ENCODE data around the gene SMR3B.

GRCh38 chr4:70382691-70383181 lies at the start of gene SMR3B:
- TF ChIP-seq CREB5 (CRISPR knock-in tag; IDR thresholded peaks at IDR 0.05; ENCODE audit: low read depth) (no peak), RARB (CRISPR knock-in tag; IDR thresholded peaks at IDR 0.05) (no peak), ZNF70 (CRISPR knock-in tag; IDR thresholded peaks at IDR 0.05) (no peak), ZC3H10 (CRISPR knock-in tag; IDR thresholded peaks at IDR 0.05) (no peak), GLIS3 (CRISPR knock-in tag; IDR thresholded peaks at IDR 0.05) (no peak), OSR1 (CRISPR knock-in tag; IDR thresholded peaks at IDR 0.05) (no peak), ZFP30 (CRISPR knock-in tag; IDR thresholded peaks at IDR 0.05) (no peak), ZFP3 (CRISPR knock-in tag; IDR thresholded peaks at IDR 0.05) (no peak)
- TF ChIP-seq, protein P1, sequence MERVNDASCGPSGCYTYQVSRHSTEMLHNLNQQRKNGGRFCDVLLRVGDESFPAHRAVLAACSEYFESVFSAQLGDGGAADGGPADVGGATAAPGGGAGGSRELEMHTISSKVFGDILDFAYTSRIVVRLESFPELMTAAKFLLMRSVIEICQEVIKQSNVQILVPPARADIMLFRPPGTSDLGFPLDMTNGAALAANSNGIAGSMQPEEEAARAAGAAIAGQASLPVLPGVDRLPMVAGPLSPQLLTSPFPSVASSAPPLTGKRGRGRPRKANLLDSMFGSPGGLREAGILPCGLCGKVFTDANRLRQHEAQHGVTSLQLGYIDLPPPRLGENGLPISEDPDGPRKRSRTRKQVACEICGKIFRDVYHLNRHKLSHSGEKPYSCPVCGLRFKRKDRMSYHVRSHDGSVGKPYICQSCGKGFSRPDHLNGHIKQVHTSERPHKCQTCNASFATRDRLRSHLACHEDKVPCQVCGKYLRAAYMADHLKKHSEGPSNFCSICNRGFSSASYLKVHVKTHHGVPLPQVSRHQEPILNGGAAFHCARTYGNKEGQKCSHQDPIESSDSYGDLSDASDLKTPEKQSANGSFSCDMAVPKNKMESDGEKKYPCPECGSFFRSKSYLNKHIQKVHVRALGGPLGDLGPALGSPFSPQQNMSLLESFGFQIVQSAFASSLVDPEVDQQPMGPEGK (CRISPR knock-in tag; IDR thresholded peaks at IDR 0.05; ENCODE audit: borderline replicate concordance): no peak
- TF ChIP-seq, protein P2, sequence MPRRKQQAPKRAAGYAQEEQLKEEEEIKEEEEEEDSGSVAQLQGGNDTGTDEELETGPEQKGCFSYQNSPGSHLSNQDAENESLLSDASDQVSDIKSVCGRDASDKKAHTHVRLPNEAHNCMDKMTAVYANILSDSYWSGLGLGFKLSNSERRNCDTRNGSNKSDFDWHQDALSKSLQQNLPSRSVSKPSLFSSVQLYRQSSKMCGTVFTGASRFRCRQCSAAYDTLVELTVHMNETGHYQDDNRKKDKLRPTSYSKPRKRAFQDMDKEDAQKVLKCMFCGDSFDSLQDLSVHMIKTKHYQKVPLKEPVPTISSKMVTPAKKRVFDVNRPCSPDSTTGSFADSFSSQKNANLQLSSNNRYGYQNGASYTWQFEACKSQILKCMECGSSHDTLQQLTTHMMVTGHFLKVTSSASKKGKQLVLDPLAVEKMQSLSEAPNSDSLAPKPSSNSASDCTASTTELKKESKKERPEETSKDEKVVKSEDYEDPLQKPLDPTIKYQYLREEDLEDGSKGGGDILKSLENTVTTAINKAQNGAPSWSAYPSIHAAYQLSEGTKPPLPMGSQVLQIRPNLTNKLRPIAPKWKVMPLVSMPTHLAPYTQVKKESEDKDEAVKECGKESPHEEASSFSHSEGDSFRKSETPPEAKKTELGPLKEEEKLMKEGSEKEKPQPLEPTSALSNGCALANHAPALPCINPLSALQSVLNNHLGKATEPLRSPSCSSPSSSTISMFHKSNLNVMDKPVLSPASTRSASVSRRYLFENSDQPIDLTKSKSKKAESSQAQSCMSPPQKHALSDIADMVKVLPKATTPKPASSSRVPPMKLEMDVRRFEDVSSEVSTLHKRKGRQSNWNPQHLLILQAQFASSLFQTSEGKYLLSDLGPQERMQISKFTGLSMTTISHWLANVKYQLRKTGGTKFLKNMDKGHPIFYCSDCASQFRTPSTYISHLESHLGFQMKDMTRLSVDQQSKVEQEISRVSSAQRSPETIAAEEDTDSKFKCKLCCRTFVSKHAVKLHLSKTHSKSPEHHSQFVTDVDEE (CRISPR knock-in tag; IDR thresholded peaks at IDR 0.05): no peak
